ENCODE measurements around the gene TNFSF8. TPM values are rescaled to one million over a fixed set of nuclear protein-coding genes. Genes with fewer than 3 reads are reported as not detected.

The TNFSF8 gene
- total RNA-seq, 1 donor from 2014 or later: 0.96 TPM

DNA sequence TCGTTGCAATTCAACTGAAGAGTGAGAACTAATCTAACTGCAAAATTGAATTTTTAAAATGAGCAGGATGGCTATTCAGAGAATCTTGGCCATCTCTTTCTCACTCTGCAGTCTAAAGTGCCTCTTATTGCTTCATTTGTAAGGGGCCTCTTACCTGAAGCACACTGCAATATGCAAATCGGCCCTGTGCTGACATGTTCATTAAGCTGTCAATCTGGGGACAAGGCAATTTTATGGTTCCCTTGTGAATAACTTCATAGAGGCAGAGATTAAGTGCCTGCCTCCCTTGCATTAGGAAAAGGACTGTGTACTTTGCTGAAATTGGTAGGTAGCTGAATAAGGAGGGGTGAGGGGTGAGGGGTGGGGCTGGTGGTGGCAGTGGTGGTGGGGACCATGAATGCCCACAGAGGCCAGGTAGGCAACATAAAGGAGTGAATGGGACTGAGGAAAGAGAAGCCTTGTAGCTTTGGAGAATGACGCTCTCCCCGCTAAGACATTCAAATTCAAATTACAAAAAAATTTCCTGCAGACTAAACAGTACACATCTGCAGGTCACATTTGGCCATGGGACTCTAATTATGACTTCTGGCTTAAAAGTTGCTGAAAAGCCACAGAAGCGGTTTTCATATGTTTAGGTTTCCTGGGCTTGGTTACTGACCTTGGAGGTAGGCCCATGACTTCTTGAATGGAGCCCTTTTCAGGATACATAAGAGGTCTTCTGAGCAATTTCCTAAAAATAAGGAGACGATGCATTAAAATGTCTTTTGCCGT lies 25.0 kb downstream of the TNFSF8 start:
- intact Hi-C loops (cut with DNase I): loop anchor here (5.0 to 10.0 kb wide), 3 partner anchors 107 to 619 kb away; no protein-coding TSS in a partner anchor
- Histone ChIP-seq H3K4me3 (no peak overlapping the region), H3K9me3 (no peaks in the 10 kb centered on the region), H3K27me3 (no peaks in the 10 kb centered on the region), H3K4me1 (no peaks in the 10 kb centered on the region), H3K36me3 (no peaks in the 10 kb centered on the region), H3K27ac (no peak overlapping the region)
- no peak for DNase-seq (ENCODE audit: low spot score in 2 of 2)
- TF ChIP-seq, protein P1, sequence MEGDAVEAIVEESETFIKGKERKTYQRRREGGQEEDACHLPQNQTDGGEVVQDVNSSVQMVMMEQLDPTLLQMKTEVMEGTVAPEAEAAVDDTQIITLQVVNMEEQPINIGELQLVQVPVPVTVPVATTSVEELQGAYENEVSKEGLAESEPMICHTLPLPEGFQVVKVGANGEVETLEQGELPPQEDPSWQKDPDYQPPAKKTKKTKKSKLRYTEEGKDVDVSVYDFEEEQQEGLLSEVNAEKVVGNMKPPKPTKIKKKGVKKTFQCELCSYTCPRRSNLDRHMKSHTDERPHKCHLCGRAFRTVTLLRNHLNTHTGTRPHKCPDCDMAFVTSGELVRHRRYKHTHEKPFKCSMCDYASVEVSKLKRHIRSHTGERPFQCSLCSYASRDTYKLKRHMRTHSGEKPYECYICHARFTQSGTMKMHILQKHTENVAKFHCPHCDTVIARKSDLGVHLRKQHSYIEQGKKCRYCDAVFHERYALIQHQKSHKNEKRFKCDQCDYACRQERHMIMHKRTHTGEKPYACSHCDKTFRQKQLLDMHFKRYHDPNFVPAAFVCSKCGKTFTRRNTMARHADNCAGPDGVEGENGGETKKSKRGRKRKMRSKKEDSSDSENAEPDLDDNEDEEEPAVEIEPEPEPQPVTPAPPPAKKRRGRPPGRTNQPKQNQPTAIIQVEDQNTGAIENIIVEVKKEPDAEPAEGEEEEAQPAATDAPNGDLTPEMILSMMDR (IDR thresholded peaks at IDR 0.05): no peak

DNA sequence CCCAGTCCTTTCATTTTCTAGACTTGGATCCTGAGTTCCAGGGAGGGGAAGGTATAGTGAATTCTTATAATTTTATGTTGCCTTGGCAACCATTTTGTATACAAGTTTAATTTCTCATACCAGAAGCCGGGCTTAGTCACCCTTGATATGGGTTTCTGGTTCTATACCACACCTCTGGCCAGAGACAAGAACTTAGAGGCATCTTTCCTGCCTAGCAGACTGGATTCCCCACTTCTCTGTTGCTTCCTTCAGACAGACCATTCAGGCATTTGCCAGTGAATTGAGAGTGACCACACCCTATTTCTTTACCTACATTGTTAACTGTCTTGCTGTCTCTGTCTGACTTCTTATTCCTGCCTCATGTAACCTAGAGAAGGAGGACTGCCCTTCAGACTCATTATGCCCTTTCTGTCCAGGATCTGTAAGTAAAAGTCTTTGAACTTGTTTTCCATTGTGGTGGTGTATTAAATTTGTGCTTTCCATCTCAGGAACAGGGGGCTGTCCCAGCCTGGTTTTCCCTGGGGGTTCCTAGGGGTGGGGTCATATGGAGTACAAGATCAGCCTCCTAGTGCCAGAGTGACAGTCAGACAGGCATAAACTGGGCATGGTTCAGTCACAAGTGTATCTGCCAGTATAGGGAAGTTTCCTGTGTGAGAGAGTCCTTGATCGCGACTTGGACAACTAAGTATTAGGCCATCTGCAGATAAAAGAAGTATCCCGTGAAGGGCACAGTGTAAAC lies 27.4 kb downstream of the TNFSF8 start:
- intact Hi-C loops (cut with DNase I): loop anchor here (10.0 kb wide), 2 partner anchors 238 to 622 kb away; no protein-coding TSS in a partner anchor
- H3K36me3 ChIP-seq: no peaks in the 10 kb centered on the region
- no peaks in the 10 kb centered on the region for H3K9me3 ChIP-seq
- H3K4me3 ChIP-seq: no peak overlapping the region
- no peaks in the 10 kb centered on the region for H3K27me3 ChIP-seq
- no peaks in the 10 kb centered on the region for H3K4me1 ChIP-seq
- no peak for DNase-seq (ENCODE audit: low spot score in 2 of 2)
- TF ChIP-seq, protein P1 (IDR thresholded peaks at IDR 0.05): no peak
- H3K27ac ChIP-seq: no peak overlapping the region

GRCh38 chr9:114900942-114901802 lies 29.2 kb downstream of the TNFSF8 start:
- no peak overlapping the region for H3K4me3 ChIP-seq
- TF ChIP-seq, protein P1 (IDR thresholded peaks at IDR 0.05): no peak
- no peaks in the 10 kb centered on the region for H3K36me3 ChIP-seq
- no peaks in the 10 kb centered on the region for H3K27me3 ChIP-seq
- H3K27ac ChIP-seq: no peak overlapping the region
- intact Hi-C loops (cut with DNase I): loop anchor here (10.0 kb wide), 2 partner anchors 236 to 624 kb away; no protein-coding TSS in a partner anchor
- H3K9me3 ChIP-seq: no peaks in the 10 kb centered on the region
- no peak for DNase-seq (ENCODE audit: low spot score in 2 of 2)
- H3K4me1 ChIP-seq: no peaks in the 10 kb centered on the region

DNA sequence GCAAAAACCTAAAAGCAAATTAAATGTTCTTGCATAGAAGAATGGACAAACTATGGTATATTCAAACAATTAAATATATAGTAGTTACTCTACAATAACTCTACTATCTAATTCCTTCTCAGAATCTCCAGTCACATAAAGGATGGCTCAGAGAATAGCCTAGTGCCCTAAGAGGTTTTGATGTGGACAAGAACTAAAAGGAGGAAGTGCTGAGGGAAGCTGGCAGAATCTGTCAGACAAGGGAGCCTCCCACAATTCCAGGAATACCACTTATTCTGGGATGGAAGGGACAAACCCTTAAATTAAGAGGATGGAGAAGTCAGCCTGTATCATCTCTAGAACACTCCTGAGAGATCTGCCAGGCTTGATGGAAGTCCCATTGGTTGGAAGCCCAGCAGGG lies 30.4 kb downstream of the TNFSF8 start:
- DNase-seq (ENCODE audit: low spot score in 2 of 2): no peak
- no peaks in the 10 kb centered on the region for H3K4me1 ChIP-seq
- intact Hi-C loops (cut with DNase I): loop anchor here (10.0 kb wide), 2 partner anchors 235 to 625 kb away; no protein-coding TSS in a partner anchor
- H3K27ac ChIP-seq: no peak overlapping the region
- no peaks in the 10 kb centered on the region for H3K9me3 ChIP-seq
- TF ChIP-seq, protein P1 (IDR thresholded peaks at IDR 0.05): no peak
- no peak overlapping the region for H3K4me3 ChIP-seq
- H3K36me3 ChIP-seq: no peaks in the 10 kb centered on the region
- no peaks in the 10 kb centered on the region for H3K27me3 ChIP-seq

- H3K4me1 ChIP-seq: peaks cover 0 to 2% of the 10 kb centered on the region in 2 donors
- DNase-seq (ENCODE audit: low spot score in 2 of 2): no peak
- H3K4me3 ChIP-seq: no peak overlapping the region
- H3K27me3 ChIP-seq: no peaks in the 10 kb centered on the region
- intact Hi-C loops (cut with DNase I): no loop called here
- TF ChIP-seq, protein P1 (IDR thresholded peaks at IDR 0.05): no peak
- H3K9me3 ChIP-seq: no peaks in the 10 kb centered on the region
- no peaks in the 10 kb centered on the region for H3K36me3 ChIP-seq
- no peak overlapping the region for H3K27ac ChIP-seq
Measured at GRCh38 chr9:114899461-114899860, 30.9 kb downstream of the TNFSF8 start.
